Esophagus squamous epithelium (tissue), 5 donors: ENCODE measurements around the gene SCAMP3. TPM values are rescaled to one million over a fixed set of nuclear protein-coding genes. Genes with fewer than 3 reads are reported as not detected.
A peak's percentile ranks its signal among the peaks of the same experiment; 100 is the strongest.
"Not testable (repeated sequence)": the region's sequence is repeated elsewhere in the genome, so short reads cannot be mapped to it uniquely, and the experiment has no call there.

ENCODE experiments used
- DNase-seq: peaks from one replicate; lab custom pipeline; 2025; lab: John Stamatoyannopoulos, UW
- H3K27ac ChIP-seq, 4 donors: fragments of 200-600 bp; sonication (generic); one replicate each; pipeline ENCODE4 v1.5.1; 2016 to 2019; ENCODE audit warnings: mild to moderate bottlenecking in 1 of 4
- H3K27me3 ChIP-seq, 4 donors: fragments of 200-600 bp; sonication (generic); 1 replicate in 3 of 4; 2 replicates in 1 of 4; pipeline versions ENCODE4 v1.5.1 to v1.6.0; 2017 to 2021; ENCODE audit warnings: antibody characterized with exemption in 1 of 4
- H3K36me3 ChIP-seq, 3 donors: fragments of 200-600 bp; sonication (generic); one replicate each; pipeline ENCODE4 v1.5.1; 2016 to 2019
- H3K4me1 ChIP-seq, 3 donors: fragments of 200-600 bp; sonication (generic); one replicate each; pipeline ENCODE4 v1.5.1; 2017 to 2019
- H3K4me3 ChIP-seq, 4 donors: fragments of 200-600 bp; sonication (generic); 1 replicate in 3 of 4; 2 replicates in 1 of 4; pipeline ENCODE4 v1.5.1; 2016 to 2019; ENCODE audit warnings: mild to moderate bottlenecking in 2 of 4, moderate library complexity in 1 of 4
- H3K9me3 ChIP-seq, 3 donors: fragments of 200-600 bp; sonication (generic); one replicate each; pipeline ENCODE4 v1.5.1; 2016 to 2019
- POLR2A ChIP-seq, 4 donors: fragments of 450-650 bp; IDR thresholded peaks; one replicate each; pipeline ENCODE4 v1.6.1; 2017; ENCODE audit warnings: antibody characterized with exemption in 4 of 4, mild to moderate bottlenecking in 4 of 4, moderate library complexity in 3 of 4
- WGBS, 2 donors: methylation state at CpG; one replicate each; pipeline ENCODE4 v1.1.5; 2018; 5-methylcytosine and 5-hydroxymethylcytosine counted together
- intact Hi-C: fragments of 100-400 bp; cut with DNase I; formaldehyde crosslinking; loops from one replicate; pipeline ENCODE4 v1.15.0; 2022
- total RNA-seq, 4 donors: library from RNA; depleted of rRNA; stranded (reverse); fragments of >200 nt; gene quantifications; one replicate each; pipeline ENCODE4 v1.1.0, GENCODE V29; 2016
- TF ChIP-seq, protein P1 (sequence below), 6 experiments: fragments of 450-650 bp in 4 of 6; fragments of 200-600 bp in 2 of 6; sonication (generic) in 2 of 6; IDR thresholded peaks; one replicate each; pipeline ENCODE4 v1.5.1; 2016 to 2019; ENCODE audit warnings: antibody characterized with exemption in 6 of 6, mild to moderate bottlenecking in 4 of 6, moderate library complexity in 4 of 6
- donor health status: DM: yes; HTN: yes; CAD: no.

Gene SCAMP3
- total RNA-seq, 4 donors from 2014 or later, result 56.8 to 72.2 (median 60.1) TPM

DNA sequence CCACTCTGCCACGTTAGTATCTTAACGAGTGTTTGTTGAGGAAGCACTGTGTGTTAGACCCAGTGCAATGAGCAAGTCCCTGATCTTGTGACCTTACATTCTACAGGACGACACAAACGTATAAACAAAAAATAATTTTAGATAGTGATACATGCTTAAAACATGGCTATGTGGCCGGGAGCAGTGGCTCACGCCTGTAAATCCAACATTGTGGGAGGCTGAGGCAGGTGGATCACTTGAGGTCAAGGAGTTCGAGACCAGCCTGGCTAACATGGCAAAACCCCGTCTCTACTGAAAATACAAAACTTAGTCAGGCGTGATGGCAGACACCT, 34.1 kb downstream of the SCAMP3 start:
- 45 to 52% methylated on average over 8 to 9 of the region's 9 CpGs for WGBS, 2 donors
- TF ChIP-seq POLR2A (IDR thresholded peaks at IDR 0.05), result no peak
- H3K4me3 ChIP-seq, result peak overlapping the region; percentile 43 to 73 (median 70)
- no peaks in the 10 kb centered on the region for H3K36me3 ChIP-seq
- peaks cover 14 to 51% (median 21%) of the 10 kb centered on the region in 3 donors for H3K4me1 ChIP-seq
- no peaks in the 10 kb centered on the region for H3K9me3 ChIP-seq
- H3K27me3 ChIP-seq, result no peaks in the 10 kb centered on the region
- intact Hi-C loops, result no loop called here
- peak overlapping the region; percentile 77 to 93 (median 90) for H3K27ac ChIP-seq
- no peak for DNase-seq

DNA sequence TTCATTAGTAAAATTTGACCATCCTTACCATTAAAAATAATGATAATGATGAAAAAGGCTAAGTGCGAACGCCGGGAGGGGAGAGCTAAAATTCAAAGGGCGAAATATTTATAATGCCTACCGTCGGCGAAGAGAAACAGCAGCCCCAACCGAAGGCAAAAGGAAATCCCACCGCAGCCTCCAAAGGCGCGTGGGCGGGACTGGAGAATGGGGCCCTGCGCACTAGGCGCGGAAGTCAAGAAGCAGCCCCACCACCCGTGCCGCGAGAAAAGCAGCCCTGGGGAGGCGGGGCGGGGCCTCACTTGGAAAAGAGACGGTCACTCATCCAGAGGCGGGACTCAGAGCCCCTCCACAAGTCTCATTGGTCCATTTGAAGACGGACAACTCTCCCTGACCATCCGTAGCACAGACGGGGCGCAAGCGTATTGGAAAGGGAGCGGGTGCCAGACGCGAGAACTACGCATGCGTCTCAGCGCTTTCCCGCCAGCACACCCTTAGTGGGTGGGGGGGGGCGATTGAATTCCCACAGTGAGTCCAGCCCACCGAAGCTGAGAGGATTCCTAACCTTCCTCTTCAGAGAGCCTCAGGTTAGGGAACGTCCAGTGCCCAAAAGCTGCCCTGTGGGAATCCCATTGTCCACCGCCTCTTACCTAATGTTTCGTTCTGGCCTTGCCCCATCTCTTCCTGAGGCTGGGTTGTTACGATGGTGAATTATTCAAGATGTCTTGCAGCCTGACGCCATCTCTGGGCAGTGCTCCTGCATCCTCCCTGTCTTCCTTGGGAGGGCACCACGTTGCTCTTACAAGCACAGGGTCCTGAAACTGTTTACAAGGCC, 34.7 kb downstream of the SCAMP3 start:
- Histone ChIP-seq H3K9me3 (no peaks in the 10 kb centered on the region), H3K27ac (peak overlapping the region; percentile 77 to 93 (median 92)), H3K36me3 (no peaks in the 10 kb centered on the region), H3K4me1 (peaks cover 14 to 51% (median 21%) of the 10 kb centered on the region in 3 donors), H3K4me3 (peak overlapping the region; percentile 43 to 73 (median 70)), H3K27me3 (no peaks in the 10 kb centered on the region)
- intact Hi-C loops, result no loop called here
- TF ChIP-seq, protein P1, sequence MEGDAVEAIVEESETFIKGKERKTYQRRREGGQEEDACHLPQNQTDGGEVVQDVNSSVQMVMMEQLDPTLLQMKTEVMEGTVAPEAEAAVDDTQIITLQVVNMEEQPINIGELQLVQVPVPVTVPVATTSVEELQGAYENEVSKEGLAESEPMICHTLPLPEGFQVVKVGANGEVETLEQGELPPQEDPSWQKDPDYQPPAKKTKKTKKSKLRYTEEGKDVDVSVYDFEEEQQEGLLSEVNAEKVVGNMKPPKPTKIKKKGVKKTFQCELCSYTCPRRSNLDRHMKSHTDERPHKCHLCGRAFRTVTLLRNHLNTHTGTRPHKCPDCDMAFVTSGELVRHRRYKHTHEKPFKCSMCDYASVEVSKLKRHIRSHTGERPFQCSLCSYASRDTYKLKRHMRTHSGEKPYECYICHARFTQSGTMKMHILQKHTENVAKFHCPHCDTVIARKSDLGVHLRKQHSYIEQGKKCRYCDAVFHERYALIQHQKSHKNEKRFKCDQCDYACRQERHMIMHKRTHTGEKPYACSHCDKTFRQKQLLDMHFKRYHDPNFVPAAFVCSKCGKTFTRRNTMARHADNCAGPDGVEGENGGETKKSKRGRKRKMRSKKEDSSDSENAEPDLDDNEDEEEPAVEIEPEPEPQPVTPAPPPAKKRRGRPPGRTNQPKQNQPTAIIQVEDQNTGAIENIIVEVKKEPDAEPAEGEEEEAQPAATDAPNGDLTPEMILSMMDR (IDR thresholded peaks at IDR 0.05), result peak in 1 of 6 experiments; percentile 7
- TF ChIP-seq POLR2A (IDR thresholded peaks at IDR 0.05), result peak in 2 of 4 donors; percentile 62 to 71
- DNase-seq, result peak; percentile 92
- 0 to 2% methylated on average over 24 to 29 of the region's 42 CpGs for WGBS, 2 donors

DNA sequence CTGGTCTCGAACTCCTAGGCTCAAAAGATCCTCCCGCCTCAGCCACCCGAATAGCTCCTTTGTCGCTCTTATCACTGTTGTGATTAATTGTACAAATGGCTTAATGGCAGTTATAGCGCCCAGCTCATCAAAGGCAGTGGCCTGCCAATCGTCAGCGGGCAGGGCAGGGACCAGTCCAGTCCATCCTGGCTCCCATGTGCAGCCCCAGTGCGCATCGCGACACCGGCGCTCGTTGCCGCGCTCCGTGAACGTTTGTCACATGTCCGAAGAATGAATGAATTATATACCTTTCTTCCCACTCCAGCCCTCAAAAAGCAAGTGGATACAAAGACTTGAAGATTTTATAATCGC, 35.3 kb downstream of the SCAMP3 start:
- H3K4me3 ChIP-seq, result peak overlapping the region; percentile 43 to 73 (median 70)

DNA sequence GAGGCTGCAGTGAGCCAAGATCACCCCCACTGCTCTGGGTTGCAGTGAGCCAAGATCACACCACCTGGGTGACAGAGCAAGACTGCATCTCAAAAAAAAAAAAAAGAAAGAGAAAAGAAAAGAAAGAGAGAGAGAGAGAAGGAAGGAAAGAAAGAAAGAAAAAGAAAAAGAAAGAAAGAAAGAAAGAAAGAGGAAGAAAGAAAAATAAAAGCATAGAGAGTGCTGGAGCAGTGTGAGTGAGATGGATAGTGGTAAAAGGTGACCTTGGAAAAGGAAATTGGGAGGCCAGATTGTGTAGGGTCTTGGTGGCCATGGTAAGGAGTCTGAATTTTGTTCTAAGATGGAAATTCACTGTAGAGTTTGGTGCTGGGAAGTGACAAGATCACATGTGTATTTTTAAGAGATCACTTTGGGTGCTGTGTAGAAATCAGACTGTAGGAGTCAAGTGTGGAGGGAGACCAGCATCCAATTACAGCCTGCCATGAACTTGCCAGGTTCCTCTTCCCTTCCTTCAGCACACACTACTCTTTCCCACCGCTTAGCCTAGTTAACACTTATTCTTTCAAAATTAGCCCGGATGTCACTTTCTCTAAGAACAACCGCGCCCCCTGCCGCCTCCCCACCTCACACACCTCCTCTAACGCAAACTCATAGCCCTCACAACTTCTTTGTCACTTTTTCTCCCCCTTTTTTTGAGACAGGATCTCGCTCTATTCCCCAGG, 35.8 kb downstream of the SCAMP3 start:
- DNase-seq, result no peak
- intact Hi-C loops, result no loop called here
- H3K4me1 ChIP-seq, result peaks cover 14 to 41% (median 17%) of the 10 kb centered on the region in 3 donors
- H3K27ac ChIP-seq, result peak overlapping the region; percentile 77 to 93 (median 92)
- no peak for TF ChIP-seq POLR2A (IDR thresholded peaks at IDR 0.05)
- TF ChIP-seq, protein P1 (IDR thresholded peaks at IDR 0.05), result peak; percentile 38 to 66 (median 60)
- H3K27me3 ChIP-seq, result no peaks in the 10 kb centered on the region
- H3K9me3 ChIP-seq, result no peaks in the 10 kb centered on the region
- no peaks in the 10 kb centered on the region for H3K36me3 ChIP-seq
- H3K4me3 ChIP-seq, result peak overlapping the region; percentile 43 to 73 (median 70)
- WGBS, 2 donors, result 0 to 1% methylated on average over 7 of the region's 7 CpGs

More for the DNA sequence above, 35.3 kb downstream of the SCAMP3 start:
- H3K4me1 ChIP-seq, result peaks cover 14 to 45% (median 17%) of the 10 kb centered on the region in 3 donors
- intact Hi-C loops, result no loop called here
- H3K27ac ChIP-seq, result peak overlapping the region; percentile 77 to 93 (median 92)
- H3K36me3 ChIP-seq, result no peaks in the 10 kb centered on the region
- no peaks in the 10 kb centered on the region for H3K27me3 ChIP-seq
- DNase-seq, result no peak
- TF ChIP-seq, protein P1 (IDR thresholded peaks at IDR 0.05), result no peak
- TF ChIP-seq POLR2A (IDR thresholded peaks at IDR 0.05), result no peak
- 2% methylated on average over 6 to 19 of the region's 19 CpGs for WGBS, 2 donors
- no peaks in the 10 kb centered on the region for H3K9me3 ChIP-seq

DNA sequence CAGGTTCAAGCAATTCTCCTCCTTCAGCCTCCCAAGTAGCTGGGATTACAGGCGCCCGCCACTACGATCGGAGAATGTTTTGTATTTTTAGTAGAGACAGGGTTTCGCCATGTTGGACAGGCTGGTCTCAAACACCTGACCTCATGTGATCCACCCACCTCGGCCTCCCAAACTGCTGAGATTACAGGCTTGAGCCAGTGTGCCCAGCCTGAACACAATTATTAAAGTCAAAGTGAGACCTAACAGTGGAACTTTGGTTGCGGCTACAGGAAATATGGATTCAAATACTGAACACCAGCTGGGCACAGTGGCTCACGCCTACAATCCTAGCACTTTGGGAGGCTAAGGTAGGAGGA, 36.8 kb downstream of the SCAMP3 start:
- not testable (repeated sequence) for H3K36me3 ChIP-seq
- WGBS, 2 donors, result 88 to 93% methylated on average over 8 of the region's 8 CpGs
- H3K27ac ChIP-seq, result peak overlapping the region; percentile 17 to 92 (median 51)

DNA sequence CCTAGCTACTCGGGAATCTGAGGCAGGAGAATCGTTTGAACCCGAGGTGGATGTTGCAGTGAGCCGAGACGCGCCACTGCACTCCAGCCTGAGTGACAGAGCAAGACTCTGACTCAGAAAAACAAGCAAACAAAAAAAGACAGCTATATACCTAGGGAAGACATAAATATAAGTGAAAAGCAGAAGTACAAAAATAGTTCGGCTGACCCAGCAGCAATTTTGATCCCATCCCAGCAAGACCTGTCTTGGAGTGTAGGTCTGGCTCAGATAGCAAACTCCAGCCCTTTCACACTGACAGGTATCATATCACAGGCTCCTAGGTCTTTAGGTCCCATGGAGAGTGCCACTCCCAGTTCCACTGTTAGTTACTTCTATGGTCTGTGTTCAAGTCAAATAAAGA, 39.1 kb downstream of the SCAMP3 start:
- intact Hi-C loops, result no loop called here
- TF ChIP-seq, protein P1 (IDR thresholded peaks at IDR 0.05), result no peak
- TF ChIP-seq POLR2A (IDR thresholded peaks at IDR 0.05), result no peak
- no peaks in the 10 kb centered on the region for H3K9me3 ChIP-seq
- H3K27me3 ChIP-seq, result no peaks in the 10 kb centered on the region
- 58 to 64% methylated on average over 4 to 7 of the region's 7 CpGs for WGBS, 2 donors
- H3K36me3 ChIP-seq, result no peaks in the 10 kb centered on the region
- DNase-seq, result no peak
- H3K4me3 ChIP-seq, result no peak overlapping the region
- H3K4me1 ChIP-seq, result peaks cover 14 to 55% (median 15%) of the 10 kb centered on the region in 3 donors
- H3K27ac ChIP-seq, result no peak overlapping the region

More for the DNA sequence above, 36.8 kb downstream of the SCAMP3 start:
- intact Hi-C loops, DNase-seq, H3K27me3 ChIP-seq, H3K4me3 ChIP-seq, H3K9me3 ChIP-seq: not testable (repeated sequence)
- peaks cover 14 to 43% (median 17%) of the 10 kb centered on the region in 3 donors for H3K4me1 ChIP-seq

DNA sequence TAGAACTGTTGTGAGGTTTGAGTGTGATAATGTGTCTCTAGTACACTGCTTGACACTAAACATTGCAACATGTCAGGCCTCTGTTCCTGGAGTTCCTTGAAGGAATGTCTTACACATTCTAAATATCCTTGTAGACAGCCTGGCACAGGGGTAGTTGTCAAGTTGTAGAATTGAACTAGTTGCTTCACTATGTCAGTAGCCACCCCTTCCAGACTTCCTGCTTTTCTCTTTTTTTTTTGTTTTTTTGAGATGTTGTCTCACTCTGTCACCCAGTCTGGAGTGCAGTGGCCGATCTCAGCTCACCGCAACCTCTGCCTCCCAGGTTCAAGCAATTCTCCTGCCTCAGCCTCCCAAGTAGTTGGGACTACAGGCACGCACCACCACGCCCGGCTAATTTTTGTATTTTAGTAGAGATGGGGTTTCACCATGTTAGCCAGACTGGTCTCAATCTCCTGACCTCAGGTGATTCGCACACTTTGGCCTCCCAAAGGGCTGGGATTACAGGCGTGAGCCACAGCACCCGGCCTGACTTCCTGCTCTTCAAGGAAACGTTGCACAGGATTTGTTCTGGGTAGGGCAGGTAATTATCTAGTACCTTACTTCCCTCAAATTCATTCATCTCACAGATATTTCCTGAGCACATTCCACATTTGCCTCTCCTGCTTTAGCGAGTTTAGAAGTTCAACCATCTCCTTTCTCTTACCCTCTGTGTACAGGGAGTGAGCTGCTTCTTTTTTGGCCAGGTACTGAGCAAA, 41.8 kb downstream of the SCAMP3 start:
- peak overlapping the region; percentile 20 to 47 (median 42) for H3K27ac ChIP-seq
- H3K36me3 ChIP-seq, DNase-seq, intact Hi-C loops, H3K27me3 ChIP-seq, H3K4me3 ChIP-seq, H3K9me3 ChIP-seq: not testable (repeated sequence)
- H3K4me1 ChIP-seq, result peaks cover 2 to 35% (median 6%) of the 10 kb centered on the region in 3 donors
- 68 to 75% methylated on average over 10 of the region's 10 CpGs for WGBS, 2 donors
